NK-92 (cell line): ENCODE results near the gene DIRAS1.
"Not testable (repeated sequence)": the region's sequence is repeated elsewhere in the genome, so short reads cannot be mapped to it uniquely, and the experiment has no call there.

Experiments
- DNase-seq: peaks from one replicate; lab custom pipeline; 2025; ENCODE audit not compliant: unreplicated experiment; lab: John Stamatoyannopoulos, UW

The DIRAS1 gene

GRCh38 chr19:2714102-2714501, 7.1 kb downstream of the DIRAS1 start:
- not testable (repeated sequence) for DNase-seq

GRCh38 chr19:2713170-2713569, 8.0 kb downstream of the DIRAS1 start:
- DNase-seq, result not testable (repeated sequence)

- no peak for DNase-seq
These were observed 9.3 kb downstream of the DIRAS1 start for GRCh38 chr19:2711875-2712205.

- DNase-seq, result no peak
These were observed 9.8 kb downstream of the DIRAS1 start for GRCh38 chr19:2711172-2711874.

GRCh38 chr19:2706251-2706650, 14.9 kb downstream of the DIRAS1 start:
- no peak for DNase-seq

GRCh38 chr19:2703691-2704216, 17.4 kb downstream of the DIRAS1 start:
- no peak for DNase-seq

GRCh38 chr19:2703077-2703437, 18.1 kb downstream of the DIRAS1 start:
- DNase-seq, result no peak

- DNase-seq, result peak; percentile 58
These were observed 18.7 kb downstream of the DIRAS1 start, which contains the start of gene GNG7 for GRCh38 chr19:2702170-2703076. GNG7 (minus strand) TSS chr19:2702694; CDS start chr19:2520688, 182,006 bp downstream.

GRCh38 chr19:2701361-2702169, 19.6 kb downstream of the DIRAS1 start:
- no peak for DNase-seq

GRCh38 chr19:2700660-2701360, 20.4 kb downstream of the DIRAS1 start:
- no peak for DNase-seq

GRCh38 chr19:2699413-2700140, 21.6 kb downstream of the DIRAS1 start:
- DNase-seq, result no peak

GRCh38 chr19:2694196-2694595, 27.0 kb downstream of the DIRAS1 start:
- DNase-seq, result no peak

- DNase-seq, result no peak
These were observed 27.5 kb downstream of the DIRAS1 start for GRCh38 chr19:2693492-2694160.

- no peak for DNase-seq
These were observed 29.2 kb downstream of the DIRAS1 start for GRCh38 chr19:2691951-2692350.

- no peak for DNase-seq
These were observed 30.3 kb downstream of the DIRAS1 start for GRCh38 chr19:2690856-2691255.

- DNase-seq, result no peak
These were observed 34.8 kb downstream of the DIRAS1 start for GRCh38 chr19:2686360-2686759.

- no peak for DNase-seq
These were observed 35.9 kb downstream of the DIRAS1 start for GRCh38 chr19:2685204-2685704.

- no peak for DNase-seq
These were observed 37.7 kb downstream of the DIRAS1 start for GRCh38 chr19:2683430-2684003.

- no peak for DNase-seq
These were observed 40.4 kb downstream of the DIRAS1 start for GRCh38 chr19:2680808-2681207.
